ENCODE data around the gene CPT1B. TPM values are rescaled to one million over a fixed set of nuclear protein-coding genes. Genes with fewer than 3 reads are reported as not detected.

The CPT1B gene
- total RNA-seq, 1 donor from 2014 or later: 32.2 TPM

- H3K27ac Mint-ChIP-seq: no peak overlapping the region
Observed at GRCh38 chr22:50519151-50519550, 59.1 kb downstream of the CPT1B start.

More at GRCh38 chr22:50519151-50519550, 59.1 kb downstream of the CPT1B start:
- H3K9me3 Mint-ChIP-seq: no peaks in the 10 kb centered on the region
- POLR2A ChIA-PET: interaction anchor here (0.6 to 1.4 kb wide), 2 partner anchors 12 to 46 kb away, joined by 4 read pairs; partner anchors contain the start of genes LMF2 and NCAPH2
- ATAC-seq (ENCODE audit: low read depth) (no peak), DNase-seq (no peak)
- H3K4me3 Mint-ChIP-seq: no peak overlapping the region
- intact Hi-C loops (cut with micrococcal nuclease): no loop called here
- no peak for TF ChIP-seq CTCF (IDR thresholded peaks at IDR 0.05)
- H3K4me1 Mint-ChIP-seq: peaks cover 3% of the 10 kb centered on the region
- peaks cover 67% of the 10 kb centered on the region for H3K36me3 Mint-ChIP-seq (ENCODE audit: low read depth)
- CTCF ChIA-PET: interaction anchor here (0.9 kb wide), 1 partner anchor 47 kb away, joined by 3 read pairs; no protein-coding TSS in a partner anchor
- no peaks in the 10 kb centered on the region for H3K27me3 Mint-ChIP-seq

Other genes starting within 250 kb of the CPT1B start
- 64.0 and 77.3 TPM in 2 replicates for gene PPP6R2, start 235.1 kb downstream of the CPT1B start, total RNA-seq
- 114 and 144 TPM in 2 replicates for gene SBF1, start 103.4 kb downstream of the CPT1B start, total RNA-seq
- gene ADM2, start 96.9 kb downstream of the CPT1B start, total RNA-seq: 5.1 and 5.2 TPM in 2 replicates
- 0.15 and 0.22 TPM in 2 replicates for gene MIOX, start 91.6 kb downstream of the CPT1B start, total RNA-seq
- 76.6 and 81.0 TPM in 2 replicates for gene LMF2, start 70.7 kb downstream of the CPT1B start, total RNA-seq
- gene NCAPH2, start 70.2 kb downstream of the CPT1B start, total RNA-seq: 63.9 and 68.2 TPM in 2 replicates
- gene SCO2, start 52.8 kb downstream of the CPT1B start, total RNA-seq: 7.1 and 11.6 TPM in 2 replicates
- gene TYMP, start 48.4 kb downstream of the CPT1B start, total RNA-seq: 91.8 and 92.9 TPM in 2 replicates
- gene KLHDC7B, start 32.5 kb downstream of the CPT1B start, total RNA-seq: 4.9 and 5.2 TPM in 2 replicates
- gene SYCE3, start 15.5 kb downstream of the CPT1B start, total RNA-seq: not detected in 2 replicates
- 138 and 158 TPM in 2 replicates for gene CHKB, start 4.4 kb upstream of the CPT1B start, total RNA-seq
- gene MAPK8IP2, start 22.4 kb upstream of the CPT1B start, total RNA-seq: 0.18 and 0.20 TPM in 2 replicates
- gene ARSA, start 49.7 kb upstream of the CPT1B start, total RNA-seq: 49.0 and 50.9 TPM in 2 replicates
- gene SHANK3, start 94.4 kb upstream of the CPT1B start, total RNA-seq: not detected in 2 replicates
- not detected in 2 replicates for gene ACR, start 159.8 kb upstream of the CPT1B start, total RNA-seq
- gene RABL2B, start 205.2 kb upstream of the CPT1B start, total RNA-seq: 57.6 and 62.5 TPM in 2 replicates

Data from activated B cell treated with CpG ODN at 0.5 μM for 24 hours (primary cell).